Left ventricle myocardium superior (tissue), 1 donor: ENCODE measurements around the gene NDUFB7. TPM values are rescaled to one million over a fixed set of nuclear protein-coding genes. Genes with fewer than 3 reads are reported as not detected.

Experiments
- ATAC-seq: fragments of 200-7000 bp; cut with Tn5 transposase; one replicate; pipeline ENCODE4 v1.9.1; 2020; ENCODE audit warnings: mild to moderate bottlenecking, moderate library complexity
- DNase-seq: peaks from one replicate; pipeline ENCODE4 v3.0.0-alpha.2; 2020
- intact Hi-C: fragments of 100-400 bp; cut with micrococcal nuclease; formaldehyde crosslinking; loops from one replicate; pipeline ENCODE4 v1.11.0; 2022
- microRNA-seq: library from miRNA; unstranded; fragments of <30 nt; microRNA quantifications from one replicate; pipeline ENCODE4 v1.2.0, GENCODE V29; 2020; ENCODE audit warnings: borderline number of aligned reads
- total RNA-seq: library from RNA; stranded (reverse); fragmentation: NEBNext Ultra II Directional; extraction: Animal tissue kit (Norgen Biotek cat#: 25700); gene quantifications from one replicate; pipeline ENCODE4 v1.2.1, GENCODE V29; 2021
- donor health status: DM: no; HTN: yes; CAD: no; lungs with severe emphysema.

NDUFB7 gene
- total RNA-seq, 1 donor from 2014 or later, result 546 TPM

GRCh38 chr19:14530506-14530905, 41.4 kb downstream of the NDUFB7 start:
- ATAC-seq, result no peak
- DNase-seq, result no peak
- intact Hi-C loops, result no loop called here

GRCh38 chr19:14530005-14530348, 41.9 kb downstream of the NDUFB7 start:
- ATAC-seq (no peak), DNase-seq (no peak)
- intact Hi-C loops, result no loop called here

DNA sequence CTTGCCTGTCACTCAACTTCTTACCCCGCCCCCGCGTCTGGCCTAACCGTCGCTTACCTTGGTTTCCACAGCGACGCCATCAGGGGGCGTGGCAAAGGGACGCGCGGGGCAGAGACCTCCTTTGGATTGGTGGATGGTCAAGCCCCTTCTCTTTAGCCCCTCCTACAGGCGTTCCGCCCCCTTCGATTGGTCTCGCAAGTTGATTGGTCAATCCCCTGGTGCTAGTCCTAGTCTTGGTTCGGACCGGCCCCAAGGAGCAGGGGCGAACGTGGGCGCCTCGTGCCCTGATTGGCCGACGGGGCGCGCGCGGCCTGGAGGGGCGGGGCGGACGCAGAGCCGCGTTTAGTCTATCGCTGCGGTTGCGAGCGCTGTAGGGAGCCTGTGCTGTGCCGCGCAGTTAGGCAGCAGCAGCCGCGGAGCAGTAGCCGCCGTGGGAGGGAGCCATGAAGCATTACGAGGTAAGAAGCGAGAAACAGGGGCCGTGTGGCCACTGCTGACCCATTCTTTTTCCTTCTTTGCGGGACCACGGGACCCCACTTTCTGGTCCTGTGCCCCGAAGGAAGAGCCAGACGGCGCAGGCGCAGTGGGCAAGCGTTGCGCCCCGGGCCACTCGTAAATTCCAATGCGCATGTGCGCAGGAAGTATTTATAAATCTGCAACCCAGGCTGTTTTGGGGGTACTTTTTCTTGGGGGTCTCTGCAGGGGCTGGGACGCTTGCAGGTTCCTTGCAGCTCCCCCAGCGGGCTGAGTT, 42.4 kb downstream of the NDUFB7 start, which contains the start of gene TECR:
TECR (plus strand) TSS at position 341 of the 751 bp plus-strand sequence; CDS start at position 444, 103 bp downstream.
- ATAC-seq, result peak; percentile 96
- intact Hi-C loops, result no loop called here
- DNase-seq, result peak; percentile 100

DNA sequence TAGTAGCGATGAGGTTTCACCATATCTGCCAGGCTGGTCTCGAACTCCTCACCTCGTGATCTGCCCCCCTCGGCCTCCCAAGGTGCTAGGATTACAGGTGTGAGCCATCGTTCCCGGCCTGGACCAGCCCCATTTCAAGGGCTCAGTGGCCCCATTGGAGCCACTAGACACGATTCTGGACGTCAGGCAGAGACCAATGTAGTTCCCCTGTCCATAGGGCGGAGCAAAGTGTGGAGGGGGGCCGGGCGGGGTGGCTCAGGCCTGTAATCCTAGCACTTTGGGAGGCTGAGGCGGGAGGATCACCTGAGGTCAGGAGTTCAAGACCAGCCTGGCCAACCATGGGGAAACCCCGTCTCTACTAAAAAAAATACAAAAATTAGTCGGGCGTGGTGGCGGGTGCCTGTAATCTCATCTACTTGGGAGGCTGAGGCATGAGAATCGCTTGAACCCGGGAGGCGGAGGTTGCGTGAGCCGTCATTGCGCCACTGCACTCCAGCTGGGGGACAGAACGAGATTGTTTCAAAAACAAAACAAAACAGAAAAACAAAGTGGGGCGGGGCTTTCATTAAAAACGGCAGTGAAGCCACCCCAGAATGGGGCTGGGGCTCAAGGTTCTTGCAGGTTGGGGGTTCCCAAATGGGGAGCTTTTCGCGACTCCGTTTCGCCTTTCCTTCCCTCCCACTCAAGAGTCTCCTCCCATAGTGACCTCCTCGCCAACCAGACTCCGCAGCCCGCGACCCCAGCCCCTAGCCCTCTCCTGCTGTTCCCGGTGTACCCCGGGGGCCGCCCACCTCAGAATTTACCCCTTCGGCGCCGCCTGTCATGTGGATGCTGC, 43.2 kb downstream of the NDUFB7 start:
- ATAC-seq (no peak), DNase-seq (no peak)
- intact Hi-C loops, result no loop called here

- no peak for ATAC-seq
Observed at GRCh38 chr19:14526423-14526822, 45.4 kb downstream of the NDUFB7 start.

GRCh38 chr19:14525729-14526128, 46.1 kb downstream of the NDUFB7 start:
- DNase-seq, result no peak
- intact Hi-C loops, result no loop called here
- ATAC-seq, result no peak

More at GRCh38 chr19:14526423-14526822, 45.4 kb downstream of the NDUFB7 start:
- intact Hi-C loops, result no loop called here
- no peak for DNase-seq

DNA sequence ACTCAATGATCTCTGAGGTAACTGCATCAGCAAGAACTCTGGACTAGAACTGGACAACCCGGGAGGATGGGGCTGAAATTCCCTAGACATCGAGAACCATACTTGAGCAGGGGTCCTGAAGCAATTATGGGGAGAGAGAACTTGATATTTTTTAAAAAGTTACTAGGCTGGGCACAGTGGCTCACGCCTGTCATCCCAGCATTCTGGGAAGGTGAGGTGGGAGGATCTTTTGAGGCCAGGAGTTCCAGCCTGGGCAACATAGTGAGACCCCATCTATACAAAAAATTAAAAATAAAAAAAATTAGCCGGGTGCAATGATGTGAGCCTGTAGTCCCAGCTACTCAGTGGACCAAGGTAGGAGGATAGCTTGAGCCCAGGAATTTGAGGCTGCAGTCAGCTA, 51.3 kb downstream of the NDUFB7 start:
- intact Hi-C loops, result no loop called here
- DNase-seq (no peak), ATAC-seq (no peak)

DNA sequence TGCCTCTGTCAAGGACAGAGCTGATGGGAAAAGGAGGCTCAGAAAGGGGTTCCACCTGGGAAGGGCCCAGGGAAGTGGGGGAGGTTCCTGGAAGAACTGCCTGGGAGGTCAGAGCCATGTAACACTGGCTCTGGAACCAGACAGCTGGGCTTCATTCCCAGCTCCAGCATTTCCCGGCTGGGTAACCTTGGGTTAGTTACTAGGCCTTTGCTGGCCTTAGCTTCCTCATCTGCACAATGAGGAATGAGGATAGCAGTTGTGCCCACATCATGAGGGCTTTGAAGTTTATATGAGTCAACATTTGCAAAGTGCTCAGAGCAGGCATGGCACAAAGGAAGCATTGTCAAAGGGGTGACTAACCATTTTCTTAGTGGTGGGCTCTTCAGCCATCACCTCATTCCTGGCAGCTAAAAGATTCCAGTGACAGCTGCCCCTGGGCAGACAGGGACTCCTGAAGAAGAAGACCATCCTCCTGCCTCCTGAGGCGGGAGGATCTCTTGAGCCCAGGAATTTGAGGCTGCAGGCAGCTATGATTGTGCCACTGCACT, 51.9 kb downstream of the NDUFB7 start:
- DNase-seq (no peak), ATAC-seq (no peak)
- intact Hi-C loops, result no loop called here

DNA sequence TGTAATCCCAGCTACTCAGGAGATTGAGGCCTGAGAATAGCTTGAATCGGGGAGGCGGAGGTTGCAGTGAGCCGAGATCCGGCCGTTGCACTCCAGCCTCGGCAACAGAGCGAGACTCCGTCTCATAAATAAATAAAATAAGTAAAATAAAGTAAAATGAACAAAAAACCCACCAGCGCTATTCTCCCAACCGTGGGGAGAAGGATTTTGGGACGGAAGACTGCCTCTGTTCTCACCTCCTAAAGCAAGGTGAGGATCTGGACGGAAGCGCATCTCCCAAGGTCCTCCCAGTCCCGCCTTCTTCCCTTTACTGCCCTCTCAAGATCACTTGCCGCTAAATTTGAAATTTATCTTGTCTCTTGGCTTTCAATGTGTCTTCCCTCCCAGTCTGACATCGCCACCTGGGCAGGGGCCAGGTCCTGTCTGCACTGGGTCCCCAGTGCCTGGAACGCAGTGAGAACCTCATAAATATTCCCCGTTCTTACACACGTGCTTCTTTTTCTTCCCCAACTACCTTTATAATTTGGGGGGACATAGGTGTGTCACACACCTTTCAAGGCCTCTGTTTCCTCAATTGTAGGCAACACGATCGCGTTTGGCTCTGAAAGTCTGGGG, 52.5 kb downstream of the NDUFB7 start:
- ATAC-seq, result no peak
- intact Hi-C loops, result no loop called here
- DNase-seq, result no peak

DNA sequence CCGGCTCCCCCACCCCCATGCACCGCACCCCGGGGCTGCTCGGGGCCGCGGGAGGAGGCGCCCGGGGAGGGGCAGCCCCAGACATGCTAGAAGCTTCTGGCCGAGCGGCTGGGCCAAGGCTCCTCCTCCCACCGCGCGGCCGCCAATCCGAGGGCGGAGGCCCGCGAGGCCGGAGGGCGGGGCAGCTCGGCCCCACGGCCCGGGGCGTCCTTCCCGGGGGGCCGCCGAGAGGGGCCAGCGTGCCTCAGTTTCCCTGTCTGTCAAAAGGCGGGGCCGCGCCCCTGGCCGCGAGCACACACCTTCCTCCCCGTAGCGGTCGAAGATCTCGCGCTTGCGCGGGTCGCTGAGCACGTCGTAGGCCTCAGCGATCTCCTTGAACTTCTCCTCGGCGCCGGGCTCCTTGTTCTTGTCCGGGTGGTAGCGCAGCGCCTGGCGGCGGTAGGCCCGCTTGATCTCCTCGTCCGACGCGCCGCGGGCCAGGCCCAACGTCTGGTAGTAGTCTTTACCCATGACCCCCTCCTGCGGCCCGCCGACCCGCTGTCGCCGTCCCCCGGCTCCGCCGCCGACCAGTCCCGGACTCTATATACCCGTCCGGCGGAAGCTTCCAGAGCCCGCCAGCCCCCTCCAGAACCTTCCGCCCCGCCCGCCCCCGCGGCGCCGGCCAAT, 53.9 kb downstream of the NDUFB7 start, which contains the start of gene DNAJB1:
DNAJB1 (minus strand) TSS at position 558 of the 666 bp plus-strand sequence; CDS start at position 510, 48 bp downstream.
- ATAC-seq, result peak; percentile 86
- DNase-seq, result peak; percentile 91
- intact Hi-C loops, result no loop called here

DNA sequence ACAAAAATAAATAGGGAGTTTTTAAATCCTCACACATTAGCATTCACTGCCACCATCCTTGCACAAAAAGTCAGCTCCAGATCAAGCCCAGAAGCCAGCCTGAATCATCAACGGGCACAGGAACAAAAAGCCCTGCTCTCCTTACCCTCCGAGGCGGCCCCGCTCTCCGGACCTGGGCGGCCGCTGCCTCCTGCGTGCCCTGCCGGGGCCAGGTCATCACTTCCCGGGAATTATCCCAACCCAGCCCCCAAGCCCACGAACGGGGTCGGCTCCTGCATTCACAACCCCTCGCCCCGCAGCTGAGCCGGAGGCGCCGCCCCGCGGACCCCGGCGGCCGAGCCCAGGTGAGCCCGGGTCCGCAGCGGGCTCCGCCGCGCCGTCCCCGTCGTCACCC, 54.4 kb downstream of the NDUFB7 start:
- DNase-seq (no peak), ATAC-seq (no peak)
- intact Hi-C loops, result no loop called here

- ATAC-seq (no peak), DNase-seq (no peak)
- intact Hi-C loops, result no loop called here
Observed at GRCh38 chr19:14516746-14517438, 55.0 kb downstream of the NDUFB7 start.

Small RNA genes within 50 kb of the gene (microRNA-seq; reads per million reads assigned to microRNA genes)
- not detected for gene MIR639

Other genes with a start within 250 kb of the NDUFB7 start
- gene ADGRE5, start 190.6 kb downstream of the NDUFB7 start, total RNA-seq, result 39.5 TPM
- gene DDX39A, start 152.7 kb downstream of the NDUFB7 start, total RNA-seq, result 32.4 TPM
- gene PKN1, start 138.8 kb downstream of the NDUFB7 start, total RNA-seq, result 162 TPM
- not detected for gene PTGER1, start 96.7 kb downstream of the NDUFB7 start, total RNA-seq
- gene GIPC1, start 75.9 kb downstream of the NDUFB7 start, total RNA-seq, result 55.9 TPM
- gene DNAJB1, start 53.7 kb downstream of the NDUFB7 start, total RNA-seq, result 47.9 TPM
- 86.4 TPM for gene TECR, start 42.5 kb downstream of the NDUFB7 start, total RNA-seq
- not detected for gene CLEC17A, start 11.0 kb upstream of the NDUFB7 start, total RNA-seq
- not detected for gene ADGRE3, start 102.8 kb upstream of the NDUFB7 start, total RNA-seq
- gene ZNF333, start 118.0 kb upstream of the NDUFB7 start, total RNA-seq, result 7.3 TPM
- 0.72 TPM for gene ADGRE2, start 206.5 kb upstream of the NDUFB7 start, total RNA-seq